SK-N-SH (cell line): ENCODE measurements around the gene IFNG. TPM values are rescaled to one million over a fixed set of nuclear protein-coding genes. Genes with fewer than 3 reads are reported as not detected.

Source experiments
- CTCF ChIA-PET: fragments of 300-600, 350-600 bp; formaldehyde crosslinking; extraction: SDS; loops from one replicate; lab custom pipeline; 2021; lab: Yijun Ruan, JAX
- POLR2A ChIA-PET: fragments of 350-600 bp; sonication (Branson Sonifier 250); formaldehyde crosslinking; extraction: SDS; loops from one replicate; lab custom pipeline; 2020; ENCODE audit warnings: antibody characterized with exemption, inconsistent platforms; lab: Yijun Ruan, JAX
- DNase-seq: peaks from one replicate; pipeline ENCODE4 v3.0.0; 2012
- H2AFZ ChIP-seq: fragments of 200-600 bp; sonication (generic); 2 replicates; pipeline ENCODE4 v1.8.1; 2016; ENCODE audit warnings: antibody characterized with exemption, mild to moderate bottlenecking, low read depth
- H3F3A ChIP-seq: fragments of 200-600 bp; sonication (generic); replicated peaks from 2 replicates; pipeline ENCODE3; 2016; ENCODE audit warnings: antibody characterized with exemption, mild to moderate bottlenecking; ENCODE audit not compliant: insufficient read depth
- H3K27ac ChIP-seq, 2 experiments: fragments of 200-500 bp in 1 of 2; fragments of 200-600 bp in 1 of 2; sonication (Bioruptor generic) in 1 of 2; sonication (generic), shearing (Covaris generic) in 1 of 2; 2 replicates each; pipeline versions ENCODE4 v1.5.1 to v1.6.1; 2014 to 2016; ENCODE audit warnings: low read depth in 2 of 2, inconsistent platforms in 1 of 2, low read length in 1 of 2, mild to moderate bottlenecking in 1 of 2, mixed read lengths in 1 of 2
- H3K27me3 ChIP-seq: fragments of 200-600 bp; sonication (generic), shearing (Covaris generic); 2 replicates; pipeline ENCODE4 v1.6.1; 2016; ENCODE audit warnings: mixed run types; ENCODE audit not compliant: insufficient read depth
- H3K36me3 ChIP-seq, 2 experiments: fragments of 200-500 bp in 1 of 2; fragments of 200-600 bp in 1 of 2; sonication (Bioruptor generic) in 1 of 2; sonication (generic) in 1 of 2; replicated peaks in 1 of 2; 2 replicates each; pipeline versions ENCODE3 to v1.5.1; 2014 to 2016; ENCODE audit warnings: low read length in 1 of 2, mild to moderate bottlenecking in 1 of 2; ENCODE audit not compliant: insufficient read depth in 2 of 2, control insufficient read depth in 1 of 2
- H3K4me1 ChIP-seq, 2 experiments: fragments of 200-500 bp in 1 of 2; fragments of 200-600 bp in 1 of 2; sonication (Bioruptor generic) in 1 of 2; sonication (generic), shearing (Covaris generic) in 1 of 2; 2 replicates each; pipeline versions ENCODE4 v1.5.1 to v1.6.1; 2014 to 2016; ENCODE audit warnings: low read depth in 1 of 2, low read length in 1 of 2, mixed run types in 1 of 2; ENCODE audit not compliant: insufficient read depth in 2 of 2, control insufficient read depth in 1 of 2
- H3K4me2 ChIP-seq: fragments of 200-600 bp; sonication (generic), shearing (Covaris generic); 2 replicates; pipeline ENCODE4 v1.6.1; 2017; ENCODE audit warnings: mixed run types
- H3K4me3 ChIP-seq, 2 experiments: fragments of 200-500 bp in 1 of 2; fragments of 200-600 bp in 1 of 2; sonication (Bioruptor generic) in 1 of 2; sonication (generic), shearing (Covaris generic) in 1 of 2; 2 replicates each; pipeline versions ENCODE4 v1.5.1 to v1.8.1; 2014 to 2016; ENCODE audit warnings: low read depth in 2 of 2, inconsistent platforms in 1 of 2, low read length in 1 of 2, mild to moderate bottlenecking in 1 of 2, mixed read lengths in 1 of 2, moderate library complexity in 1 of 2
- H3K79me2 ChIP-seq: fragments of 200-600 bp; sonication (generic); 2 replicates; pipeline ENCODE4 v1.8.1; 2017; ENCODE audit warnings: mild to moderate bottlenecking; ENCODE audit not compliant: insufficient read depth
- H3K9ac ChIP-seq: fragments of 200-600 bp; sonication (generic); 2 replicates; pipeline ENCODE4 v1.6.1; 2017; ENCODE audit warnings: mixed run types
- H3K9me2 ChIP-seq: fragments of 200-600 bp; sonication (generic); 2 replicates; pipeline ENCODE4 v1.6.1; 2017; ENCODE audit warnings: mixed run types
- H3K9me3 ChIP-seq: fragments of 200-600 bp; sonication (generic); 2 replicates; pipeline ENCODE4 v1.6.1; 2017; ENCODE audit warnings: mixed run types, mild to moderate bottlenecking, moderate library complexity
- H4K20me1 ChIP-seq: fragments of 200-600 bp; sonication (generic); 2 replicates; pipeline ENCODE4 v1.6.1; 2017; ENCODE audit warnings: mild to moderate bottlenecking, mixed run types; ENCODE audit not compliant: insufficient read depth
- CHD2 ChIP-seq: fragments of 150-350 bp; IDR thresholded peaks from 2 replicates; pipeline ENCODE4 v1.6.1; 2018; ENCODE audit warnings: low read length; ENCODE audit not compliant: partially characterized antibody
- ELF1 ChIP-seq: IDR thresholded peaks from 2 replicates; pipeline ENCODE4 v1.4.0; 2012
- EZH2phosphoT487 ChIP-seq: fragments of 200-600 bp; sonication (generic); IDR thresholded peaks from 2 replicates; pipeline ENCODE4 v1.6.1; 2017; ENCODE audit warnings: low read depth, mixed run types, mild to moderate bottlenecking, antibody characterized with exemption, moderate library complexity, borderline replicate concordance
- MXI1 ChIP-seq: IDR thresholded peaks from 2 replicates; pipeline ENCODE4 v1.6.1; 2012; ENCODE audit warnings: mild to moderate bottlenecking, low read depth, low read length, improper control_type of control experiment
- POLR2AphosphoS5 ChIP-seq: IDR thresholded peaks from 2 replicates; pipeline ENCODE4 v1.6.1; 2012; ENCODE audit warnings: low read depth, low read length
- RFX5 ChIP-seq: IDR thresholded peaks from 2 replicates; pipeline ENCODE4 v1.6.1; 2012; ENCODE audit warnings: mild to moderate bottlenecking, improper control_type of control experiment, low read length
- RXRA ChIP-seq: IDR thresholded peaks from 2 replicates; pipeline ENCODE4 v1.4.0; 2012; ENCODE audit warnings: low read depth, mild to moderate bottlenecking, borderline replicate concordance
- TAF1 ChIP-seq: IDR thresholded peaks from 2 replicates; pipeline ENCODE4 v1.6.1; 2012; ENCODE audit warnings: low read depth, mild to moderate bottlenecking, low read length, moderate library complexity, borderline replicate concordance
- TCF12 ChIP-seq: IDR thresholded peaks from 2 replicates; pipeline ENCODE4 v1.4.0; 2012
- WGBS: methylation state at CpG from one replicate; pipeline ENCODE4 v1.1.6; 2017; ENCODE audit warnings: low lambda C conversion rate; 5-methylcytosine and 5-hydroxymethylcytosine counted together
- polyA plus RNA-seq, 3 experiments: library from polyadenylated mRNA; depleted of rRNA; stranded (reverse); fragments of >200 nt; gene quantifications; 2 replicates each; pipeline ENCODE4 v1.2.3, GENCODE V29; 2012
- TF ChIP-seq, protein P1 (sequence below): fragments of 150-350 bp; IDR thresholded peaks from 2 replicates; pipeline ENCODE4 v1.6.1; 2016; ENCODE audit warnings: mild to moderate bottlenecking, low read depth, low read length
- TF ChIP-seq, protein P2 (sequence below): IDR thresholded peaks from 2 replicates; pipeline ENCODE4; 2012

The IFNG gene
- polyA plus RNA-seq, 1 of the 3 experiments (the other 2 are of a cell fraction), result not detected

DNA sequence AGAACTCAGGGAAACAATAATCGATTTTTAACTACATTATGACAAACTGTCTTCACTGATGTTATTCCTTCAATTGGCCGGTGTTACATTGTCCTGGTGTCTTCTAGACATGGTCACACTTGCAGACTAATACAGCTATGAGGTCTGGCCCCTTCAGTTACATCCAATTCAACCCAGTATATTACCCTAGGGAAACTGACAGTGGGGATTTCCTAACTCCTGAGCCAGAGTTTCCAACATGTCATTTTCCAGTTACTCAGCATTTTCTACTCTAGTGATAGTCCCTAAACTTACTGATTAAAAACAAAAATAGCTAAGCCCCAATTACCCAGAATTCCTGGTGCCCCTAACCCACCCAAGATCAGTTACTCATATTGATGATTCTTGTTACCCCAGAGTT, 21.1 kb downstream of the IFNG start:
- Histone ChIP-seq H3K4me1 (no peaks in the 10 kb centered on the region), H4K20me1 (no peaks in the 10 kb centered on the region), H3K9ac (no peak overlapping the region), H3K9me3 (no peaks in the 10 kb centered on the region), H3K4me2 (no peak overlapping the region), H3K36me3 (no peaks in the 10 kb centered on the region), H3K27ac (no peak overlapping the region), H3F3A (no peaks in the 10 kb centered on the region), H3K4me3 (no peak overlapping the region), H3K27me3 (peaks cover 6% of the 10 kb centered on the region; the same call in 1 of the 2 replicates), H2AFZ (no peak overlapping the region), H3K9me2 (no peaks in the 10 kb centered on the region), H3K79me2 (no peaks in the 10 kb centered on the region)
- 6% methylated on average over 2 of the region's 2 CpGs for WGBS
- no peak for TF ChIP-seq EZH2phosphoT487
- TF ChIP-seq, protein P1, sequence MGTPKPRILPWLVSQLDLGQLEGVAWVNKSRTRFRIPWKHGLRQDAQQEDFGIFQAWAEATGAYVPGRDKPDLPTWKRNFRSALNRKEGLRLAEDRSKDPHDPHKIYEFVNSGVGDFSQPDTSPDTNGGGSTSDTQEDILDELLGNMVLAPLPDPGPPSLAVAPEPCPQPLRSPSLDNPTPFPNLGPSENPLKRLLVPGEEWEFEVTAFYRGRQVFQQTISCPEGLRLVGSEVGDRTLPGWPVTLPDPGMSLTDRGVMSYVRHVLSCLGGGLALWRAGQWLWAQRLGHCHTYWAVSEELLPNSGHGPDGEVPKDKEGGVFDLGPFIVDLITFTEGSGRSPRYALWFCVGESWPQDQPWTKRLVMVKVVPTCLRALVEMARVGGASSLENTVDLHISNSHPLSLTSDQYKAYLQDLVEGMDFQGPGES, result no peak
- DNase-seq, result no peak
- ChIA-PET POLR2A (no interaction called here), CTCF (no interaction called here)

DNA sequence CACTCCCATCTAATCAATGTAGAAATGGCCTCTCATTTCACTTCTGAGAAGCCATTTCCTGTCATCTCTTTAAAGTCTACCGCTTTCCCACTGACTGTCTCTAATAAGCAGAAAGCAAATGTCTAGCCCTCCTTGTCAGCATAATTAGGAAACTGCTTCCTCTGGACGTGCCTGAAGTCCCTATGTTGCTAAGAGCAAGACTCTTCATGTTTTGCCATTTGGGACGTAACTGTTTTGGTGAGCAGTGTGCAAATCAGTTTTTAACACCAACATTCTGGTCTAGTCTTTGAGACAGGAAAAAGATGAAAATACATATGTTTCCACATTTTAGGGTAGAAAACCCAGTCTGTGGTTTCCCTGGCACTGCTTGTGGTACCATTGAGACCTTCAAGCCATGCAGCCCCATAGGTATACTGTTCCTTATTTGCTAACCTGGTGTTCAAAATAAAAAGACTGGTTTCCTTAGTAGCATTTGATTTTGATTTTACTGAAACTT, 22.2 kb downstream of the IFNG start:
- H3K79me2 ChIP-seq, result no peaks in the 10 kb centered on the region
- H3F3A ChIP-seq, result no peaks in the 10 kb centered on the region
- no peaks in the 10 kb centered on the region for H3K9me3 ChIP-seq
- H3K9ac ChIP-seq, result no peak overlapping the region
- no peaks in the 10 kb centered on the region for H3K9me2 ChIP-seq
- H3K27me3 ChIP-seq, result peaks cover 6% of the 10 kb centered on the region; the same call in 1 of the 2 replicates
- no peak overlapping the region for H2AFZ ChIP-seq
- H3K36me3 ChIP-seq, result no peaks in the 10 kb centered on the region
- H3K27ac ChIP-seq, result no peak overlapping the region
- ChIA-PET POLR2A (no interaction called here), CTCF (no interaction called here)
- WGBS, result 43% methylated on average over 3 of the region's 3 CpGs
- H3K4me1 ChIP-seq, result no peaks in the 10 kb centered on the region
- no peak overlapping the region for H3K4me3 ChIP-seq
- DNase-seq, result no peak
- no peaks in the 10 kb centered on the region for H4K20me1 ChIP-seq
- no peak overlapping the region for H3K4me2 ChIP-seq
- TF ChIP-seq MXI1, result no peak
- TF ChIP-seq, all 33 proteins: peak for 0

DNA sequence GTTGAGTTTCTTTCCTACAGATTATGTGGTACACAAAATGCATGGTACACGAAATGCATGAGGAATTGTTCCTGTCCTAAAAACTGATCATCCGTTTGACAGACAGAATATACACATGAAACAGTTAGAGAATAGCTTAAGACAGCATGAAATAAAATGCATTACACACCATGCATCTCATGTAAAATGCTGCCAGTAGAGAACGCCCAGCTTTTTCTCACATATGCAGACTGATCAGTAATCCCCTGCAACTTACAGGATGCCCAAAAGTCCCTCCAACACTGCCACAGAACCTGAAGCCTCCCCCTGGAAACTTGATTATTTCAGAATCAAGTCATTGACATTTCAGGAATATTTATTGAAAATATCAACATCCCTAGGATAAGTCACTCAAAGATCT, 24.0 kb downstream of the IFNG start:
- CTCF ChIA-PET, result no interaction called here
- no peak for DNase-seq
- TF ChIP-seq TAF1 (no peak), TCF12 (no peak), RXRA (no peak), CHD2 (no peak), ELF1 (no peak), RFX5 (no peak), POLR2AphosphoS5 (no peak)
- TF ChIP-seq, protein P2, sequence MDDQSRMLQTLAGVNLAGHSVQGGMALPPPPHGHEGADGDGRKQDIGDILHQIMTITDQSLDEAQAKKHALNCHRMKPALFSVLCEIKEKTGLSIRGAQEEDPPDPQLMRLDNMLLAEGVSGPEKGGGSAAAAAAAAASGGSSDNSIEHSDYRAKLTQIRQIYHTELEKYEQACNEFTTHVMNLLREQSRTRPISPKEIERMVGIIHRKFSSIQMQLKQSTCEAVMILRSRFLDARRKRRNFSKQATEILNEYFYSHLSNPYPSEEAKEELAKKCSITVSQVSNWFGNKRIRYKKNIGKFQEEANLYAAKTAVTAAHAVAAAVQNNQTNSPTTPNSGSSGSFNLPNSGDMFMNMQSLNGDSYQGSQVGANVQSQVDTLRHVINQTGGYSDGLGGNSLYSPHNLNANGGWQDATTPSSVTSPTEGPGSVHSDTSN, result no peak
- TF ChIP-seq, protein P1, result no peak
- H3K4me3 ChIP-seq, result no peak overlapping the region
- no peak overlapping the region for H2AFZ ChIP-seq
- POLR2A ChIA-PET, result no interaction called here
- peaks cover 3% of the 10 kb centered on the region; the same call in 1 of the 2 replicates for H3K27me3 ChIP-seq
- H3K4me2 ChIP-seq, result no peak overlapping the region
- H3F3A ChIP-seq, result no peaks in the 10 kb centered on the region
- no peaks in the 10 kb centered on the region for H3K9me2 ChIP-seq
- no peaks in the 10 kb centered on the region for H3K79me2 ChIP-seq
- no peaks in the 10 kb centered on the region for H3K9me3 ChIP-seq
- no peak overlapping the region for H3K9ac ChIP-seq
- no peaks in the 10 kb centered on the region for H4K20me1 ChIP-seq
- 24% methylated on average over 3 of the region's 3 CpGs for WGBS
- H3K4me1 ChIP-seq, result no peaks in the 10 kb centered on the region
- no peak overlapping the region for H3K27ac ChIP-seq
- H3K36me3 ChIP-seq, result no peaks in the 10 kb centered on the region
